HepG2 (cell line): Measurements from ENCODE around the gene MAPK8IP1. TPM values are rescaled to one million over a fixed set of nuclear protein-coding genes. Genes with fewer than 3 reads are reported as not detected.

ENCODE experiments used
- ERF ChIP-seq: IDR thresholded peaks from 2 replicates; pipeline ENCODE4 v1.6.1; 2018; ENCODE audit warnings: missing biosample characterization, missing genetic modification reagents
- MATR3 ChIP-seq: sonication (generic); formaldehyde crosslinking; IDR thresholded peaks from 2 replicates; pipeline ENCODE4 v1.4.0; 2020; ENCODE audit warnings: missing genetic modification reagents
- NFRKB ChIP-seq: fragments of 450-650 bp; IDR thresholded peaks from 2 replicates; pipeline ENCODE4 v1.6.1; 2017
- RERE ChIP-seq: IDR thresholded peaks from 2 replicates; pipeline ENCODE4 v1.6.1; 2016; ENCODE audit warnings: low read depth, missing genetic modification reagents, missing compliant biosample characterization
- TBP ChIP-seq: sonication (generic); formaldehyde crosslinking; IDR thresholded peaks from 2 replicates; pipeline ENCODE4 v1.5.0; 2020; ENCODE audit warnings: missing genetic modification reagents
- THAP7 ChIP-seq: sonication (generic); formaldehyde crosslinking; IDR thresholded peaks from 2 replicates; pipeline ENCODE4 v1.8.1; 2023; ENCODE audit warnings: mild to moderate bottlenecking, missing genetic modification reagents
- ZBTB34 ChIP-seq: sonication (generic); formaldehyde crosslinking; IDR thresholded peaks from 2 replicates; pipeline ENCODE4 v1.8.0; 2022; ENCODE audit warnings: mild to moderate bottlenecking, missing genetic modification reagents
- polyA plus RNA-seq, 8 experiments: library from polyadenylated mRNA; depleted of rRNA in 3 of 8; stranded (reverse) in 7 of 8; unstranded in 1 of 8; fragments of >200 nt; fragmentation: Illumina TruSeq in 4 of 8; extraction: Trizol in 4 of 8; gene quantifications; 2 replicates each; pipeline versions ENCODE4 v1.2.1 to v1.2.3, GENCODE V29; 2011 to 2016; ENCODE audit warnings: low read depth in 4 of 8, missing spikeins in 1 of 8, mixed read lengths in 1 of 8; ENCODE audit not compliant: insufficient read depth in 1 of 8
- total RNA-seq, 5 experiments: library from RNA; depleted of rRNA; stranded (reverse); fragments of >200 nt; fragmentation: Illumina TruSeq; extraction: Trizol; gene quantifications; 2 replicates each; pipeline ENCODE4 v1.2.3, GENCODE V29; 2016; ENCODE audit warnings: low read depth in 1 of 5
- TF ChIP-seq, protein P1 (sequence below): sonication (generic); formaldehyde crosslinking; IDR thresholded peaks from 2 replicates; pipeline ENCODE4 v1.4.0; 2020; ENCODE audit warnings: missing genetic modification reagents
- TF ChIP-seq, protein P2 (sequence below): sonication (generic); formaldehyde crosslinking; IDR thresholded peaks from 2 replicates; pipeline ENCODE4 v1.5.0; 2020; ENCODE audit warnings: mild to moderate bottlenecking, missing genetic modification reagents, borderline replicate concordance
- TF ChIP-seq, protein P3 (sequence below): IDR thresholded peaks from 2 replicates; pipeline ENCODE4 v1.6.1; 2016; ENCODE audit warnings: missing compliant biosample characterization, missing genetic modification reagents, borderline replicate concordance

MAPK8IP1 gene
- total and polyA plus RNA-seq, 2 of the 13 experiments (the other 11 are each of a cell fraction or from before 2014, with no cell fraction given), result 2.2 to 4.2 TPM

DNA sequence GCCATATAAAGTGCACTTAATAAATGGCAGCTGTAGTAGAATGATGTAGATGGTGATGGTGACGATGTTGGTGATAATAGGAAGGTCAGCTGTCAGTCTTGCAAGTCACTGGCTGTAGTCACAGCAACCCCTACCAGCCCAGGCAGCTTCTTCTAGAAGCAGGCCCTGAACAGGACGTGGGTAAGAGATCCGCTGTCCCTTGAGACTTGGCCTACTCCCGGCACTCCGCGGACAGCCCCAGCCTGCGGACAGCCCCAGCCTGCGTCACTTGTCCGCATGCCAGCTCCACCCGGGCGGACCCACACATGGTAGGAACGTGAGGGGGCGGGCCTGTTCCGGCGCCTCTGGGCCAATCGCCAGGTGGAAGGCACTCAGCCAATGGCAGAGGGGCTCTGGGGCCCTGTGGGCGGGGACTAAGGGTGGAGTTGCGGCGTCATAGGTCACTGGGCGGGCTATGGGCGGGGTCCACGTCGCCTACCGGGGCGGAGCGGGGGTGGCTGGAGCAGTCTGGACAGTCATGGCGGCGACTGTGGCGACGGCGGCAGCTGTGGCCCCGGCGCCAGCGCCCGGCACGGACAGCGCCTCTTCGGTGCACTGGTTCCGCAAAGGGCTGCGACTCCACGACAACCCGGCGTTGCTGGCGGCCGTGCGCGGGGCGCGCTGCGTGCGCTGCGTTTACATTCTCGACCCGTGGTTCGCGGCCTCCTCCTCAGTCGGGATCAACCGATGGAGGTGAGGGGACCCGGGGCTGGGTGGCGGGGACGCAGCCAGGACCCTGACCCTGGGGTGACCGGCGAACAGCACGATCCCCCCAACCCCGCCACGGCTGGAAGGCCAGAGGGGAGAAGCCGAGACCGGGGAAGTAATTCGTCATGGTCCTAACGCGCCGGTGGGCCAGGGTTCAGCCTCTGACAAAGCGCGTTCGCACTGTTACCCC lies 38.2 kb upstream of the MAPK8IP1 start, which contains the start of gene CRY2 (continued):
- TF ChIP-seq THAP7 (CRISPR knock-in tag) (0 out of 2 replicates have a peak, but pooled peaks have one; percentile 52), ZBTB34 (CRISPR knock-in tag) (0 out of 2 replicates have a peak, but pooled peaks have one; percentile 14), RERE (CRISPR knock-in tag) (no peak), NFRKB (no peak), MATR3 (CRISPR knock-in tag) (no peak), ERF (CRISPR knock-in tag) (peak; percentile 62), TBP (CRISPR knock-in tag) (no peak)
- TF ChIP-seq, protein P1, sequence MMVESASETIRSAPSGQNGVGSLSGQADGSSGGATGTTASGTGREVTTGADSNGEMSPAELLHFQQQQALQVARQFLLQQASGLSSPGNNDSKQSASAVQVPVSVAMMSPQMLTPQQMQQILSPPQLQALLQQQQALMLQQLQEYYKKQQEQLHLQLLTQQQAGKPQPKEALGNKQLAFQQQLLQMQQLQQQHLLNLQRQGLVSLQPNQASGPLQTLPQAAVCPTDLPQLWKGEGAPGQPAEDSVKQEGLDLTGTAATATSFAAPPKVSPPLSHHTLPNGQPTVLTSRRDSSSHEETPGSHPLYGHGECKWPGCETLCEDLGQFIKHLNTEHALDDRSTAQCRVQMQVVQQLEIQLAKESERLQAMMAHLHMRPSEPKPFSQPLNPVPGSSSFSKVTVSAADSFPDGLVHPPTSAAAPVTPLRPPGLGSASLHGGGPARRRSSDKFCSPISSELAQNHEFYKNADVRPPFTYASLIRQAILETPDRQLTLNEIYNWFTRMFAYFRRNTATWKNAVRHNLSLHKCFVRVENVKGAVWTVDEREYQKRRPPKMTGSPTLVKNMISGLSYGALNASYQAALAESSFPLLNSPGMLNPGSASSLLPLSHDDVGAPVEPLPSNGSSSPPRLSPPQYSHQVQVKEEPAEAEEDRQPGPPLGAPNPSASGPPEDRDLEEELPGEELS (CRISPR knock-in tag), result peak; percentile 72
- TF ChIP-seq, protein P2, sequence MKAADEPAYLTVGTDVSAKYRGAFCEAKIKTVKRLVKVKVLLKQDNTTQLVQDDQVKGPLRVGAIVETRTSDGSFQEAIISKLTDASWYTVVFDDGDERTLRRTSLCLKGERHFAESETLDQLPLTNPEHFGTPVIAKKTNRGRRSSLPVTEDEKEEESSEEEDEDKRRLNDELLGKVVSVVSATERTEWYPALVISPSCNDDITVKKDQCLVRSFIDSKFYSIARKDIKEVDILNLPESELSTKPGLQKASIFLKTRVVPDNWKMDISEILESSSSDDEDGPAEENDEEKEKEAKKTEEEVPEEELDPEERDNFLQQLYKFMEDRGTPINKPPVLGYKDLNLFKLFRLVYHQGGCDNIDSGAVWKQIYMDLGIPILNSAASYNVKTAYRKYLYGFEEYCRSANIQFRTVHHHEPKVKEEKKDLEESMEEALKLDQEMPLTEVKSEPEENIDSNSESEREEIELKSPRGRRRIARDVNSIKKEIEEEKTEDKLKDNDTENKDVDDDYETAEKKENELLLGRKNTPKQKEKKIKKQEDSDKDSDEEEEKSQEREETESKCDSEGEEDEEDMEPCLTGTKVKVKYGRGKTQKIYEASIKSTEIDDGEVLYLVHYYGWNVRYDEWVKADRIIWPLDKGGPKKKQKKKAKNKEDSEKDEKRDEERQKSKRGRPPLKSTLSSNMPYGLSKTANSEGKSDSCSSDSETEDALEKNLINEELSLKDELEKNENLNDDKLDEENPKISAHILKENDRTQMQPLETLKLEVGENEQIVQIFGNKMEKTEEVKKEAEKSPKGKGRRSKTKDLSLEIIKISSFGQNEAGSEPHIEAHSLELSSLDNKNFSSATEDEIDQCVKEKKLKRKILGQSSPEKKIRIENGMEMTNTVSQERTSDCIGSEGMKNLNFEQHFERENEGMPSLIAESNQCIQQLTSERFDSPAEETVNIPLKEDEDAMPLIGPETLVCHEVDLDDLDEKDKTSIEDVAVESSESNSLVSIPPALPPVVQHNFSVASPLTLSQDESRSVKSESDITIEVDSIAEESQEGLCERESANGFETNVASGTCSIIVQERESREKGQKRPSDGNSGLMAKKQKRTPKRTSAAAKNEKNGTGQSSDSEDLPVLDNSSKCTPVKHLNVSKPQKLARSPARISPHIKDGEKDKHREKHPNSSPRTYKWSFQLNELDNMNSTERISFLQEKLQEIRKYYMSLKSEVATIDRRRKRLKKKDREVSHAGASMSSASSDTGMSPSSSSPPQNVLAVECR (CRISPR knock-in tag), result peak; percentile 96
- TF ChIP-seq, protein P3, sequence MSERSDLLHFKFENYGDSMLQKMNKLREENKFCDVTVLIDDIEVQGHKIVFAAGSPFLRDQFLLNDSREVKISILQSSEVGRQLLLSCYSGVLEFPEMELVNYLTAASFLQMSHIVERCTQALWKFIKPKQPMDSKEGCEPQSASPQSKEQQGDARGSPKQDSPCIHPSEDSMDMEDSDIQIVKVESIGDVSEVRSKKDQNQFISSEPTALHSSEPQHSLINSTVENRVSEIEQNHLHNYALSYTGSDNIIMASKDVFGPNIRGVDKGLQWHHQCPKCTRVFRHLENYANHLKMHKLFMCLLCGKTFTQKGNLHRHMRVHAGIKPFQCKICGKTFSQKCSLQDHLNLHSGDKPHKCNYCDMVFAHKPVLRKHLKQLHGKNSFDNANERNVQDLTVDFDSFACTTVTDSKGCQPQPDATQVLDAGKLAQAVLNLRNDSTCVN (CRISPR knock-in tag), result no peak; the same call in 1 of the 2 replicates
